ENCODE results near the gene SPACA7. TPM values are rescaled to one million over a fixed set of nuclear protein-coding genes. Genes with fewer than 3 reads are reported as not detected.

The SPACA7 gene
- total and polyA plus RNA-seq, 4 donors: not detected

DNA sequence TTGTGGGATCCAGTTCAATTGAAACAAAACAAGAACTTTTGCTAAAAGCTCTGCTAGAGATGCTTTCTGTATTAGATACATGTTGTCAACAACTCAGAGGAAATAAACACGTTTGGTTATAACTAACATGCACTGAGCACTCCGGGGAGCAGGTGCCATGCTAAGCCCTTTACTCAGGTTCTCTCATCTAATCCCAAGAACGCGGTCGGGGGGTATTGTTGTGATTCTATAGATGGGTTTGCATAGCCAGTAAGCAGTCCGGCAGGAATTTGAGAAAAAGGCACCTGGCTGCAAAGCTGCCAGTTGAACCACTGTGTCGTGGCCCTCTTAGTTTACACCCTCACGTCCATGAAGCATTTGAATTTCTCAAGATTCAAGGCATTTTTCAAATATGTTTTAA lies 24.3 kb upstream of the SPACA7 start:
- H3K4me3 ChIP-seq: no peak overlapping the region
- no peaks in the 10 kb centered on the region for H3K36me3 ChIP-seq (ENCODE audit: control insufficient read depth in 4 of 4, insufficient read depth in 4 of 4, low read length in 4 of 4)
- no peak overlapping the region for H3K27ac ChIP-seq (ENCODE audit: low read depth in 1 of 2, low read length in 1 of 2)
- TF ChIP-seq, protein P1, sequence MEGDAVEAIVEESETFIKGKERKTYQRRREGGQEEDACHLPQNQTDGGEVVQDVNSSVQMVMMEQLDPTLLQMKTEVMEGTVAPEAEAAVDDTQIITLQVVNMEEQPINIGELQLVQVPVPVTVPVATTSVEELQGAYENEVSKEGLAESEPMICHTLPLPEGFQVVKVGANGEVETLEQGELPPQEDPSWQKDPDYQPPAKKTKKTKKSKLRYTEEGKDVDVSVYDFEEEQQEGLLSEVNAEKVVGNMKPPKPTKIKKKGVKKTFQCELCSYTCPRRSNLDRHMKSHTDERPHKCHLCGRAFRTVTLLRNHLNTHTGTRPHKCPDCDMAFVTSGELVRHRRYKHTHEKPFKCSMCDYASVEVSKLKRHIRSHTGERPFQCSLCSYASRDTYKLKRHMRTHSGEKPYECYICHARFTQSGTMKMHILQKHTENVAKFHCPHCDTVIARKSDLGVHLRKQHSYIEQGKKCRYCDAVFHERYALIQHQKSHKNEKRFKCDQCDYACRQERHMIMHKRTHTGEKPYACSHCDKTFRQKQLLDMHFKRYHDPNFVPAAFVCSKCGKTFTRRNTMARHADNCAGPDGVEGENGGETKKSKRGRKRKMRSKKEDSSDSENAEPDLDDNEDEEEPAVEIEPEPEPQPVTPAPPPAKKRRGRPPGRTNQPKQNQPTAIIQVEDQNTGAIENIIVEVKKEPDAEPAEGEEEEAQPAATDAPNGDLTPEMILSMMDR (IDR thresholded peaks at IDR 0.05; ENCODE audit: control extremely low read depth, extremely low read depth): no peak
- H3K9me3 ChIP-seq (ENCODE audit: control insufficient read depth in 4 of 4, insufficient read depth in 3 of 4, low read length in 3 of 4): peaks cover 0 to 6% (median 0%) of the 10 kb centered on the region in 4 donors
- no peak for DNase-seq
- H3K27me3 ChIP-seq (ENCODE audit: control insufficient read depth in 3 of 3, insufficient read depth in 3 of 3, low read length in 2 of 3): peaks cover 0 to 24% (median 22%) of the 10 kb centered on the region in 3 donors
- 21 to 25% methylated on average over 8 of the region's 8 CpGs for WGBS, 2 donors
- no peak for ATAC-seq (ENCODE audit: insufficient read depth, low FRiP score)
- H3K9ac ChIP-seq (ENCODE audit: insufficient read depth in 1 of 2, low read length in 2 of 2): no peak overlapping the region
- peaks cover 0 to 5% (median 0%) of the 10 kb centered on the region in 5 donors for H3K4me1 ChIP-seq (ENCODE audit: control insufficient read depth in 5 of 5, insufficient read depth in 5 of 5, low read length in 5 of 5)

DNA sequence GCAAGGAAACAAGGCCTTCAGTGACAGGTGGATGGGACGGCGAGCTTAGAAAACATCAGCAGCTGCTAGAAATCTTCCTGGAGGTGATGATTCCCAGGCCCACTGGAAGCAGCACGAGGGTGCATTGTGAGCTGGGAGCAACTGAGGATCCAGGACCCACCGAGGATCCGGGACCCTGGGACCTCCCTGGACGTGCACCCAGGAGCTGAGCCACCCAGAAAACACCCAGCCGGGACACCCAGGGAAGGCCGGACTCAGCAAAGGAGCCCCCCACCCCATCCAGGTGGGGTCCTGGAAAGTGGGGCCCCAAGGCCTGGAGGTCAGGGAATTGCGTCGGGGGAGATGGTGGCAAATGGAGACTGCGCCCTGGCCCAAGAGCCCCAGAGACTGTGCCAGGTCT lies 22.3 kb upstream of the SPACA7 start:
- Histone ChIP-seq H3K4me3 (no peak overlapping the region), H3K36me3 (ENCODE audit: control insufficient read depth in 4 of 4, insufficient read depth in 4 of 4, low read length in 4 of 4) (no peaks in the 10 kb centered on the region), H3K4me1 (ENCODE audit: control insufficient read depth in 5 of 5, insufficient read depth in 5 of 5, low read length in 5 of 5) (peaks cover 0 to 5% (median 0%) of the 10 kb centered on the region in 5 donors), H3K9ac (ENCODE audit: insufficient read depth in 1 of 2, low read length in 2 of 2) (no peak overlapping the region), H3K27me3 (ENCODE audit: control insufficient read depth in 3 of 3, insufficient read depth in 3 of 3, low read length in 2 of 3) (peaks cover 0 to 13% (median 11%) of the 10 kb centered on the region in 3 donors), H3K9me3 (ENCODE audit: control insufficient read depth in 4 of 4, insufficient read depth in 3 of 4, low read length in 3 of 4) (peaks cover 0 to 8% (median 0%) of the 10 kb centered on the region in 4 donors), H3K27ac (ENCODE audit: low read depth in 1 of 2, low read length in 1 of 2) (no peak overlapping the region)
- ATAC-seq (ENCODE audit: insufficient read depth, low FRiP score) (no peak), DNase-seq (no peak)
- 88 to 95% methylated on average over 11 of the region's 11 CpGs for WGBS, 2 donors
- TF ChIP-seq, protein P1 (IDR thresholded peaks at IDR 0.05; ENCODE audit: control extremely low read depth, extremely low read depth): no peak

DNA sequence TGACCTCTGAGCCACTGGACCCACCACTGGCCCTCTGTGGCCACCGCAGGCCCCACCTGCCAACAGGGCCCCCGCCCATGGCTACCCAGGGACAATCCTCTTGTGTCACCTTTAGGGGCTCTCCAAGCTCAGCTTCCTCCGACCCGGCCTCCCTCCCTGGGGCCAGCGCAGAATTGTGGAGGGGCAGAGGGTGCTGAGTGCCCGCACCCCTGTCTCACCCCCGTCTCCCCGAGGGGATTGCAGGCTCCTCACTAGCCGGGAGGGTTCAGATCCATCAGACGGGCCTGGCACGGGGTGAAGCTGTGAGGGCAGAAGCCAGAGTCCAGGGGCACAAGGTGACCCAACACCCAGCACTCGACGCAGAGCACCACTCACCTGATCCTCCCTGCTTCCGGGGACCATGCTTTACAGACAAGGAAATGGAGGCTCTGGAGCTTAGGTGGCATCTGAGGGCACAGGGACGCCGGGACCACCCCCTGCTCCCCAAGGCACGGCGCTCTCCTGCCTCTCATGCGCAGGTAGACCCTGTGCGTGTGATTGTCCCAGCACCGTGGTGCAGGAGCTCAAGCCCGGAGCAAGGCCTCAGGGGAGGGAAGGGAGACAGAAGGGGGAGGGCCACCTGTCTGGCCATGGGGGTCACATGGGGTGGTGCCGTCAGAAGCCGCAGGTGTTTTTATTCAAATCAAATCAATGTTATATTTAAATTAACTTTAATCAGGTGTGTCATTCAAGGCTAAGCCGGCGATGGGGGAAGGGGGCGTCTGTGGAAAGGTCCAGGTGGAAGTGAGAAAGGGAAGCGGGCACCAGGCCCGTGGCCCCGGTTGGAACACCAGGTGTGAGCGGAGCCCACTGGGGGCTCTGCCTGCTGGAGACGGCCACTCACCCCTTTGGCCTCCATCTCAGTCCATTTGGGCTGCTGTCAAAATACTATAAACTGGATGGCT lies 21.6 kb upstream of the SPACA7 start:
- Histone ChIP-seq H3K4me3 (no peak overlapping the region), H3K27ac (ENCODE audit: low read depth in 1 of 2, low read length in 1 of 2) (no peak overlapping the region), H3K9me3 (ENCODE audit: control insufficient read depth in 4 of 4, insufficient read depth in 3 of 4, low read length in 3 of 4) (peaks cover 0 to 8% (median 0%) of the 10 kb centered on the region in 4 donors), H3K27me3 (ENCODE audit: control insufficient read depth in 3 of 3, insufficient read depth in 3 of 3, low read length in 2 of 3) (peaks cover 0 to 13% (median 11%) of the 10 kb centered on the region in 3 donors), H3K9ac (ENCODE audit: insufficient read depth in 1 of 2, low read length in 2 of 2) (no peak overlapping the region), H3K4me1 (ENCODE audit: control insufficient read depth in 5 of 5, insufficient read depth in 5 of 5, low read length in 5 of 5) (peaks cover 0 to 5% (median 0%) of the 10 kb centered on the region in 5 donors), H3K36me3 (ENCODE audit: control insufficient read depth in 4 of 4, insufficient read depth in 4 of 4, low read length in 4 of 4) (no peaks in the 10 kb centered on the region)
- TF ChIP-seq, protein P1 (IDR thresholded peaks at IDR 0.05; ENCODE audit: control extremely low read depth, extremely low read depth): no peak
- ATAC-seq (ENCODE audit: insufficient read depth, low FRiP score): no peak
- 90 to 91% methylated on average over 28 to 32 of the region's 32 CpGs for WGBS, 2 donors
- DNase-seq: no peak

Measured in lung (tissue), 12 donors.